WTC11 (cell line): ENCODE measurements around the gene HNRNPUL1. TPM values are rescaled to one million over a fixed set of nuclear protein-coding genes. Genes with fewer than 3 reads are reported as not detected.
A peak's percentile ranks its signal among the peaks of the same experiment; 100 is the strongest.

ENCODE experiments used
- ATAC-seq: fragments of 200-7000 bp; cut with Tn5 transposase; 2 replicates; pipeline ENCODE4 v1.10.0; 2021; ENCODE audit warnings: mild to moderate bottlenecking, moderate library complexity
- CTCF ChIA-PET: fragments of 300-600 bp; sonication (Branson Sonifier 250); formaldehyde crosslinking; loops from one replicate; lab custom pipeline; 2021; ENCODE audit warnings: antibody characterized with exemption; lab: Charles Lee
- POLR2A ChIA-PET: fragments of 350-600 bp; sonication (Branson Sonifier 250); formaldehyde crosslinking; loops from one replicate; lab custom pipeline; 2021; ENCODE audit warnings: antibody characterized with exemption; lab: Charles Lee
- DNase-seq: peaks from one replicate; pipeline ENCODE4 v3.0.0; 2021; ENCODE audit warnings: low spot score
- H3K27ac Mint-ChIP-seq: 2 replicates; pipeline ENCODE4 v1.8.0; 2021; ENCODE audit warnings: mixed read lengths
- H3K27me3 Mint-ChIP-seq: 2 replicates; pipeline ENCODE4 v1.8.0; 2021; ENCODE audit warnings: low read depth, mild to moderate bottlenecking, moderate library complexity, mixed read lengths
- H3K36me3 Mint-ChIP-seq: 2 replicates; pipeline ENCODE4 v1.8.0; 2021; ENCODE audit warnings: mixed read lengths
- H3K4me1 Mint-ChIP-seq: 2 replicates; pipeline ENCODE4 v1.8.0; 2022; ENCODE audit warnings: mixed read lengths
- H3K4me3 Mint-ChIP-seq: 2 replicates; pipeline ENCODE4 v1.8.0; 2021; ENCODE audit warnings: mild to moderate bottlenecking, moderate library complexity, mixed read lengths
- H3K9me3 Mint-ChIP-seq: 2 replicates; pipeline ENCODE4 v1.8.0; 2021; ENCODE audit warnings: mixed read lengths
- AFF4 ChIP-seq: sonication (generic); formaldehyde crosslinking; IDR thresholded peaks from 2 replicates; pipeline ENCODE4 v1.8.1; 2023; ENCODE audit warnings: mild to moderate bottlenecking, missing genetic modification reagents, borderline replicate concordance
- ATF3 ChIP-seq: sonication (generic); formaldehyde crosslinking; conservative IDR thresholded peaks from 2 replicates; pipeline ENCODE4 v1.8.1; 2022; ENCODE audit warnings: mild to moderate bottlenecking, missing genetic modification reagents
- CREM ChIP-seq: sonication (generic); formaldehyde crosslinking; IDR thresholded peaks from 2 replicates; pipeline ENCODE4 v1.8.1; 2022; ENCODE audit warnings: mild to moderate bottlenecking, missing genetic modification reagents, moderate library complexity
- ETV6 ChIP-seq: sonication (generic); formaldehyde crosslinking; IDR thresholded peaks from 2 replicates; pipeline ENCODE4 v1.8.1; 2022; ENCODE audit warnings: mild to moderate bottlenecking, missing genetic modification reagents
- FOXK1 ChIP-seq: sonication (generic); formaldehyde crosslinking; IDR thresholded peaks from 2 replicates; pipeline ENCODE4 v1.8.0; 2022; ENCODE audit warnings: mild to moderate bottlenecking, moderate library complexity, missing genetic modification reagents
- FOXP1 ChIP-seq: sonication (generic); formaldehyde crosslinking; IDR thresholded peaks from 2 replicates; pipeline ENCODE4 v1.8.0; 2022; ENCODE audit warnings: missing genetic modification reagents, mild to moderate bottlenecking, moderate library complexity, borderline replicate concordance
- FOXP4 ChIP-seq: sonication (generic); formaldehyde crosslinking; IDR thresholded peaks from 2 replicates; pipeline ENCODE4 v1.8.0; 2022; ENCODE audit warnings: mild to moderate bottlenecking, missing genetic modification reagents
- GABPB1 ChIP-seq: sonication (generic); formaldehyde crosslinking; IDR thresholded peaks from 2 replicates; pipeline ENCODE4 v1.8.1; 2023; ENCODE audit warnings: mild to moderate bottlenecking, missing genetic modification reagents
- GRHL2 ChIP-seq: fragments of 250-450 bp; sonication (Bioruptor Pico); IDR thresholded peaks from 2 replicates; pipeline ENCODE4 v1.8.0; 2022; ENCODE audit warnings: mild to moderate bottlenecking, moderate library complexity; ENCODE audit not compliant: insufficient replicate concordance, severe bottlenecking
- NFATC4 ChIP-seq: fragments of 250-450 bp; sonication (Bioruptor Pico); IDR thresholded peaks from 2 replicates; pipeline ENCODE4 v1.9.0; 2021; ENCODE audit warnings: mild to moderate bottlenecking
- OVOL2 ChIP-seq: fragments of 250-450 bp; sonication (Bioruptor Pico); IDR thresholded peaks from 2 replicates; pipeline ENCODE4 v1.9.0; 2021; ENCODE audit warnings: mild to moderate bottlenecking, borderline replicate concordance
- PREB ChIP-seq: sonication (generic); formaldehyde crosslinking; IDR thresholded peaks from 2 replicates; pipeline ENCODE4 v1.8.1; 2022; ENCODE audit warnings: mild to moderate bottlenecking, missing genetic modification reagents, moderate library complexity, borderline replicate concordance
- SP1 ChIP-seq: sonication (generic); formaldehyde crosslinking; conservative IDR thresholded peaks from 2 replicates; pipeline ENCODE4 v1.8.1; 2022; ENCODE audit warnings: missing genetic modification reagents
- TEAD1 ChIP-seq: sonication (generic); formaldehyde crosslinking; IDR thresholded peaks from 2 replicates; pipeline ENCODE4 v1.8.0; 2022; ENCODE audit warnings: mild to moderate bottlenecking, missing genetic modification reagents
- TP53 ChIP-seq: sonication (generic); formaldehyde crosslinking; IDR thresholded peaks from 2 replicates; pipeline ENCODE4 v1.8.1; 2023; ENCODE audit warnings: mild to moderate bottlenecking, missing genetic modification reagents
- ZBTB21 ChIP-seq: sonication (generic); formaldehyde crosslinking; IDR thresholded peaks from 2 replicates; pipeline ENCODE4 v1.8.1; 2023; ENCODE audit warnings: mild to moderate bottlenecking, missing genetic modification reagents, borderline replicate concordance
- ZNF396 ChIP-seq: fragments of 250-450 bp; sonication (Bioruptor Pico); IDR thresholded peaks from 2 replicates; pipeline ENCODE4 v1.8.0; 2021; ENCODE audit warnings: mild to moderate bottlenecking, moderate library complexity, borderline replicate concordance
- ZNF425 ChIP-seq: fragments of 250-450 bp; sonication (Bioruptor Pico); conservative IDR thresholded peaks from 2 replicates; pipeline ENCODE4 v1.9.0; 2021; ENCODE audit warnings: mild to moderate bottlenecking
- total RNA-seq: library from RNA; stranded (reverse); gene quantifications from 3 replicates; pipeline ENCODE4 v1.2.3, GENCODE V29; 2021

HNRNPUL1 gene
- total RNA-seq, 1 experiment from 2014 or later: 282 TPM

- no peak for TF ChIP-seq ZNF425 (CRISPR knock-in tag)
- no peak for TF ChIP-seq GRHL2 (CRISPR knock-in tag)
- no peak for TF ChIP-seq SP1
- no peak for TF ChIP-seq CREM (CRISPR knock-in tag)
These were observed 61.4 kb downstream of the HNRNPUL1 start (continued) for GRCh38 chr19:41325640-41325946.

- no peak for DNase-seq
- TF ChIP-seq FOXP1 (CRISPR knock-in tag): peak; percentile 68; the same call in 1 of the 2 replicates
- no peak for TF ChIP-seq ZBTB21 (CRISPR knock-in tag)
- TF ChIP-seq AFF4 (CRISPR knock-in tag): no peak
- no peak for TF ChIP-seq TP53 (CRISPR knock-in tag)
- no peak for TF ChIP-seq OVOL2 (CRISPR knock-in tag)
- TF ChIP-seq FOXK1: peak; percentile 72; the same call in 1 of the 2 replicates
- no peak for TF ChIP-seq ATF3 (CRISPR knock-in tag)
- no peak for TF ChIP-seq ZNF396 (CRISPR knock-in tag)
- TF ChIP-seq FOXP4 (CRISPR knock-in tag): peak; percentile 53; the same call in 1 of the 2 replicates
- 0 out of 2 replicates have a peak, but pooled peaks have one; percentile 8 for TF ChIP-seq SP1
- no peak for TF ChIP-seq TEAD1 (CRISPR knock-in tag)
- TF ChIP-seq GABPB1 (CRISPR knock-in tag): 0 out of 2 replicates have a peak, but pooled peaks have one; percentile 19
- 0 out of 2 replicates have a peak, but pooled peaks have one; percentile 32 for TF ChIP-seq NFATC4
- TF ChIP-seq ETV6 (CRISPR knock-in tag): peak; percentile 45; the same call in 1 of the 2 replicates
- no peak for TF ChIP-seq PREB (CRISPR knock-in tag)
- H3K36me3 Mint-ChIP-seq: no peaks in the 10 kb centered on the region; the same call in 1 of the 2 replicates
- peaks cover 54% of the 10 kb centered on the region for H3K4me1 Mint-ChIP-seq
- peak overlapping the region; percentile 64 for H3K4me3 Mint-ChIP-seq
- ChIA-PET POLR2A (interaction anchor here (0.8 kb wide), 1 partner anchor 46 kb away, joined by 3 read pairs; no protein-coding TSS in a partner anchor), CTCF (interaction anchor here (0.6 to 4.8 kb wide), 4 partner anchors 15 to 232 kb away, joined by 3 to 44 read pairs (median 5); partner anchors contain the start of gene TGFB1)
- H3K27ac Mint-ChIP-seq: peak overlapping the region; percentile 64
- ATAC-seq: no peak
- H3K9me3 Mint-ChIP-seq: no peaks in the 10 kb centered on the region
- peaks cover under 1% of the 10 kb centered on the region for H3K27me3 Mint-ChIP-seq
These were observed 62.0 kb downstream of the HNRNPUL1 start for GRCh38 chr19:41325947-41326706.
